Measurements from ENCODE around the gene STAT4. TPM values are rescaled to one million over a fixed set of nuclear protein-coding genes. Genes with fewer than 3 reads are reported as not detected.

Gene STAT4
- total RNA-seq, 1 experiment from 2014 or later, result 0.33 TPM

- no CpG with 5 or more reads among the region's 2 CpGs for WGBS (ENCODE audit: extremely low coverage, insufficient read length, low lambda C conversion rate)
- no peak overlapping the region for H2AFZ ChIP-seq (ENCODE audit: low read length)
- no peak overlapping the region for H2BK5ac ChIP-seq (ENCODE audit: insufficient read length, low read length)
- no peak overlapping the region for H3K27ac ChIP-seq (ENCODE audit: insufficient read length, low read depth, low read length)
- Mint-ChIP-seq H3K4me1 (peaks cover 4 to 9% of the 10 kb centered on the region in 2 experiments; a peak in 3 of 4 replicates), H3K9me3 (no peaks in the 10 kb centered on the region), H3K27me3 (ENCODE audit: low read depth) (no peaks in the 10 kb centered on the region; the same call in 1 of the 2 replicates), H3K27ac (no peak overlapping the region), H3K4me3 (no peak overlapping the region), H3K36me3 (ENCODE audit: insufficient read depth in 1 of 3, low read depth in 3 of 3) (no peaks in the 10 kb centered on the region)
- H3K23ac ChIP-seq (ENCODE audit: insufficient read length, low read depth, low read length), result no peak overlapping the region
- no peak for DNase-seq
- H3K79me1 ChIP-seq (ENCODE audit: insufficient read depth, low read depth, low read length, poor library complexity, severe bottlenecking), result no peaks in the 10 kb centered on the region
- no peak overlapping the region for H3K9ac ChIP-seq (ENCODE audit: extremely low read depth, insufficient read length, low read length)
- H3K9me3 ChIP-seq (ENCODE audit: control insufficient read depth, low read depth, low read length), result no peaks in the 10 kb centered on the region
- no peak overlapping the region for H3K18ac ChIP-seq (ENCODE audit: insufficient read length, low read depth, low read length)
- H4K20me1 ChIP-seq (ENCODE audit: control insufficient read depth, insufficient read depth, insufficient read length), result no peaks in the 10 kb centered on the region
- H4K5ac ChIP-seq (ENCODE audit: insufficient read length, low read depth, low read length), result no peak overlapping the region
- no peak overlapping the region for H2AK5ac ChIP-seq (ENCODE audit: insufficient read length, low read length)
- H3K56ac ChIP-seq (ENCODE audit: insufficient read length, low read depth, low read length), result no peak overlapping the region
- no peaks in the 10 kb centered on the region for H3K79me2 ChIP-seq (ENCODE audit: insufficient read depth, low read length)
- H3K14ac ChIP-seq (ENCODE audit: insufficient read depth, low read length), result no peak overlapping the region
- no peak overlapping the region for H2BK20ac ChIP-seq (ENCODE audit: low read depth, low read length, poor library complexity, severe bottlenecking)
- no peak overlapping the region for H2BK12ac ChIP-seq (ENCODE audit: insufficient read length, low read depth, low read length)
- H4K91ac ChIP-seq (ENCODE audit: insufficient read length, low read depth, low read length), result no peak overlapping the region
- H3K4me2 ChIP-seq (ENCODE audit: insufficient read depth, insufficient read length, low read length), result no peak overlapping the region
- no peaks in the 10 kb centered on the region for H3K4me1 ChIP-seq (ENCODE audit: insufficient read depth, low read length)
- no peak overlapping the region for H4K8ac ChIP-seq (replicated peaks; ENCODE audit: insufficient read length, low read depth, low read length)
- H3K27me3 ChIP-seq (ENCODE audit: insufficient read depth, low read length), result no peaks in the 10 kb centered on the region
- TF ChIP-seq, protein P1, sequence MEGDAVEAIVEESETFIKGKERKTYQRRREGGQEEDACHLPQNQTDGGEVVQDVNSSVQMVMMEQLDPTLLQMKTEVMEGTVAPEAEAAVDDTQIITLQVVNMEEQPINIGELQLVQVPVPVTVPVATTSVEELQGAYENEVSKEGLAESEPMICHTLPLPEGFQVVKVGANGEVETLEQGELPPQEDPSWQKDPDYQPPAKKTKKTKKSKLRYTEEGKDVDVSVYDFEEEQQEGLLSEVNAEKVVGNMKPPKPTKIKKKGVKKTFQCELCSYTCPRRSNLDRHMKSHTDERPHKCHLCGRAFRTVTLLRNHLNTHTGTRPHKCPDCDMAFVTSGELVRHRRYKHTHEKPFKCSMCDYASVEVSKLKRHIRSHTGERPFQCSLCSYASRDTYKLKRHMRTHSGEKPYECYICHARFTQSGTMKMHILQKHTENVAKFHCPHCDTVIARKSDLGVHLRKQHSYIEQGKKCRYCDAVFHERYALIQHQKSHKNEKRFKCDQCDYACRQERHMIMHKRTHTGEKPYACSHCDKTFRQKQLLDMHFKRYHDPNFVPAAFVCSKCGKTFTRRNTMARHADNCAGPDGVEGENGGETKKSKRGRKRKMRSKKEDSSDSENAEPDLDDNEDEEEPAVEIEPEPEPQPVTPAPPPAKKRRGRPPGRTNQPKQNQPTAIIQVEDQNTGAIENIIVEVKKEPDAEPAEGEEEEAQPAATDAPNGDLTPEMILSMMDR (conservative IDR thresholded peaks at IDR 0.05), result no peak
- no peak overlapping the region for H3T11ph ChIP-seq (ENCODE audit: low read length)
- no peak overlapping the region for H2BK15ac ChIP-seq (ENCODE audit: low read depth, low read length)
- no peak overlapping the region for H3K4ac ChIP-seq (ENCODE audit: low read depth, low read length)
- no peak overlapping the region for H2BK120ac ChIP-seq (ENCODE audit: low read depth, low read length, poor library complexity, severe bottlenecking)
- no peaks in the 10 kb centered on the region for H3K23me2 ChIP-seq (ENCODE audit: insufficient read length, low read depth, low read length, poor library complexity, severe bottlenecking)
Measured at GRCh38 chr2:191026377-191026776, 124.4 kb downstream of the STAT4 start.
